ENCODE results near the gene PACS2. TPM values are rescaled to one million over a fixed set of nuclear protein-coding genes. Genes with fewer than 3 reads are reported as not detected.

The PACS2 gene
- polyA plus RNA-seq, 1 of the 3 experiments (the other 2 are of a cell fraction) = 42.7 TPM

DNA sequence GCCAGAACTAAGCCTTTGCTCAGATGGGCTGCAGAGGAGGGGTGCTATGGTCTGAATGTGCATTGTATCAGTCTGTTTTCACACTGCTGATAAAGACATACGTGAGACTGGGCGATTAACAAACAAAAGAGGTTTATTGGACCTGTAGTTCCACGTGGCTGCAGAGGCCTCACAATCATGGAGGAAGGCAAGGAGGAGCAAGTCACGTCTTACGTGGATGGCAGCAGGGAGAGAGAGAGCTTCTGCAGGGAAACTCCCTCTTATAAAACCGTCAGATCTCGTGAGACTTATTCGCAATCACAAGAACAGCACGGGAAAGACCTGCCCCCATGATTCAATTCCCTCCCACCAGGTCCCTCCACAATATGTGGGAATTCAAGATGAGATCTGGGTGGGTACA, 10.0 kb upstream of the PACS2 start:
- Histone ChIP-seq H3K4me3 (ENCODE audit: low read depth in 2 of 2, low read length in 1 of 2) (no peak overlapping the region), H3K4me1 (ENCODE audit: control insufficient read depth in 1 of 2, insufficient read depth in 2 of 2, low read depth in 1 of 2, low read length in 1 of 2) (peaks cover 0 to 3% of the 10 kb centered on the region in 2 experiments; a peak in 1 of 4 replicates), H3K9ac (no peak overlapping the region), H3K4me2 (no peak overlapping the region), H3K27ac (ENCODE audit: low read depth in 2 of 2, low read length in 1 of 2) (no peak overlapping the region), H3K9me3 (no peaks in the 10 kb centered on the region), H3K27me3 (ENCODE audit: insufficient read depth) (no peaks in the 10 kb centered on the region), H3K9me2 (no peaks in the 10 kb centered on the region), H3F3A (replicated peaks; ENCODE audit: insufficient read depth) (peaks cover 3% of the 10 kb centered on the region), H2AFZ (ENCODE audit: low read depth) (no peak overlapping the region), H4K20me1 (ENCODE audit: insufficient read depth) (peaks cover 3% of the 10 kb centered on the region; the same call in 1 of the 2 replicates), H3K36me3 (replicated peaks in 1 of 2; ENCODE audit: control insufficient read depth in 1 of 2, insufficient read depth in 2 of 2, low read length in 1 of 2) (no peaks in the 10 kb centered on the region), H3K79me2 (ENCODE audit: insufficient read depth) (peaks cover 6% of the 10 kb centered on the region)
- 89% methylated on average over 9 of the region's 9 CpGs for WGBS (ENCODE audit: low lambda C conversion rate)
- no peak for TF ChIP-seq RFX5 (IDR thresholded peaks at IDR 0.05; ENCODE audit: low read length)
- TF ChIP-seq GABPA (IDR thresholded peaks at IDR 0.05; ENCODE audit: low read depth) = no peak
- CTCF ChIA-PET = interaction anchor here (1.1 kb wide), 1 partner anchor 9 kb away, joined by 3 read pairs; the partner anchor contains the start of gene PACS2
- no peak for DNase-seq
- POLR2A ChIA-PET = no interaction called here

DNA sequence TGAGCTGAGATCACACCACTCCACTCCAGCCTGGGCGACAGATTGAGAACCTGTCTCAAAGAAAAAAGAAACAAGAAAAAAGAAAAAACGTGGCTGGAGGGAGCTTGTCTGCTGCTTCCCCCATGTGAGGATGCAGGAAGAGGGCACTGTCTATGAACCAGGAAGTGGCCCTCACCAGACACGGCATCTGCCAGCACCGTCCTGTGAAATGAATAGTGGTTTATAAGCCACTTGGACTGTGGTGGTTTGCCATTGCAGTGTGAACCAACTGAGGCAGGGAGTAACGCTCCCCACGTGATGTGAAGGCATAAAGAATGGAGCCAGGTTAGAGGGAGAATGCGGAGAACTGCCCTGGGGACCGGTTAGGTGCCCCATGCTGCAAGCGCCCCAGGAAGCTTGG, 9.2 kb upstream of the PACS2 start:
- H3F3A ChIP-seq (replicated peaks; ENCODE audit: insufficient read depth) = peaks cover 3% of the 10 kb centered on the region
- TF ChIP-seq FOXJ3 (CRISPR knock-in tag; IDR thresholded peaks at IDR 0.05) (no peak), SIN3A (IDR thresholded peaks at IDR 0.05; ENCODE audit: borderline replicate concordance, low read depth, low read length) (no peak), EZH2phosphoT487 (IDR thresholded peaks at IDR 0.05; ENCODE audit: borderline replicate concordance, low read depth) (no peak), TAF1 (IDR thresholded peaks at IDR 0.05; ENCODE audit: borderline replicate concordance, low read depth, low read length) (no peak), RAD21 (IDR thresholded peaks at IDR 0.05; ENCODE audit: low read length) (no peak), ELF1 (IDR thresholded peaks at IDR 0.05) (no peak), JUND (IDR thresholded peaks at IDR 0.05) (no peak), NRF1 (IDR thresholded peaks at IDR 0.05; ENCODE audit: low read depth, low read length) (no peak), TEAD4 (IDR thresholded peaks at IDR 0.05; ENCODE audit: borderline replicate concordance, insufficient read depth) (no peak), RFX5 (IDR thresholded peaks at IDR 0.05; ENCODE audit: low read length) (no peak), NFIC (IDR thresholded peaks at IDR 0.05; ENCODE audit: borderline replicate concordance) (no peak), POLR2AphosphoS5 (IDR thresholded peaks at IDR 0.05; ENCODE audit: low read depth, low read length) (no peak)
- TF ChIP-seq, protein P1, sequence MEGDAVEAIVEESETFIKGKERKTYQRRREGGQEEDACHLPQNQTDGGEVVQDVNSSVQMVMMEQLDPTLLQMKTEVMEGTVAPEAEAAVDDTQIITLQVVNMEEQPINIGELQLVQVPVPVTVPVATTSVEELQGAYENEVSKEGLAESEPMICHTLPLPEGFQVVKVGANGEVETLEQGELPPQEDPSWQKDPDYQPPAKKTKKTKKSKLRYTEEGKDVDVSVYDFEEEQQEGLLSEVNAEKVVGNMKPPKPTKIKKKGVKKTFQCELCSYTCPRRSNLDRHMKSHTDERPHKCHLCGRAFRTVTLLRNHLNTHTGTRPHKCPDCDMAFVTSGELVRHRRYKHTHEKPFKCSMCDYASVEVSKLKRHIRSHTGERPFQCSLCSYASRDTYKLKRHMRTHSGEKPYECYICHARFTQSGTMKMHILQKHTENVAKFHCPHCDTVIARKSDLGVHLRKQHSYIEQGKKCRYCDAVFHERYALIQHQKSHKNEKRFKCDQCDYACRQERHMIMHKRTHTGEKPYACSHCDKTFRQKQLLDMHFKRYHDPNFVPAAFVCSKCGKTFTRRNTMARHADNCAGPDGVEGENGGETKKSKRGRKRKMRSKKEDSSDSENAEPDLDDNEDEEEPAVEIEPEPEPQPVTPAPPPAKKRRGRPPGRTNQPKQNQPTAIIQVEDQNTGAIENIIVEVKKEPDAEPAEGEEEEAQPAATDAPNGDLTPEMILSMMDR (IDR thresholded peaks at IDR 0.05) = no peak
- TF ChIP-seq, protein P2, sequence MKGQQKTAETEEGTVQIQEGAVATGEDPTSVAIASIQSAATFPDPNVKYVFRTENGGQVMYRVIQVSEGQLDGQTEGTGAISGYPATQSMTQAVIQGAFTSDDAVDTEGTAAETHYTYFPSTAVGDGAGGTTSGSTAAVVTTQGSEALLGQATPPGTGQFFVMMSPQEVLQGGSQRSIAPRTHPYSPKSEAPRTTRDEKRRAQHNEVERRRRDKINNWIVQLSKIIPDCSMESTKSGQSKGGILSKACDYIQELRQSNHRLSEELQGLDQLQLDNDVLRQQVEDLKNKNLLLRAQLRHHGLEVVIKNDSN (IDR thresholded peaks at IDR 0.05; ENCODE audit: borderline replicate concordance, low read depth) = no peak
- TF ChIP-seq, protein P3, sequence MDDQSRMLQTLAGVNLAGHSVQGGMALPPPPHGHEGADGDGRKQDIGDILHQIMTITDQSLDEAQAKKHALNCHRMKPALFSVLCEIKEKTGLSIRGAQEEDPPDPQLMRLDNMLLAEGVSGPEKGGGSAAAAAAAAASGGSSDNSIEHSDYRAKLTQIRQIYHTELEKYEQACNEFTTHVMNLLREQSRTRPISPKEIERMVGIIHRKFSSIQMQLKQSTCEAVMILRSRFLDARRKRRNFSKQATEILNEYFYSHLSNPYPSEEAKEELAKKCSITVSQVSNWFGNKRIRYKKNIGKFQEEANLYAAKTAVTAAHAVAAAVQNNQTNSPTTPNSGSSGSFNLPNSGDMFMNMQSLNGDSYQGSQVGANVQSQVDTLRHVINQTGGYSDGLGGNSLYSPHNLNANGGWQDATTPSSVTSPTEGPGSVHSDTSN (IDR thresholded peaks at IDR 0.05) = no peak
- TF ChIP-seq, protein P4, sequence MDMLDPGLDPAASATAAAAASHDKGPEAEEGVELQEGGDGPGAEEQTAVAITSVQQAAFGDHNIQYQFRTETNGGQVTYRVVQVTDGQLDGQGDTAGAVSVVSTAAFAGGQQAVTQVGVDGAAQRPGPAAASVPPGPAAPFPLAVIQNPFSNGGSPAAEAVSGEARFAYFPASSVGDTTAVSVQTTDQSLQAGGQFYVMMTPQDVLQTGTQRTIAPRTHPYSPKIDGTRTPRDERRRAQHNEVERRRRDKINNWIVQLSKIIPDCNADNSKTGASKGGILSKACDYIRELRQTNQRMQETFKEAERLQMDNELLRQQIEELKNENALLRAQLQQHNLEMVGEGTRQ (IDR thresholded peaks at IDR 0.05; ENCODE audit: borderline replicate concordance, low read depth, low read length) = no peak
- TF ChIP-seq, protein P5, sequence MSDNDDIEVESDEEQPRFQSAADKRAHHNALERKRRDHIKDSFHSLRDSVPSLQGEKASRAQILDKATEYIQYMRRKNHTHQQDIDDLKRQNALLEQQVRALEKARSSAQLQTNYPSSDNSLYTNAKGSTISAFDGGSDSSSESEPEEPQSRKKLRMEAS (IDR thresholded peaks at IDR 0.05; ENCODE audit: low read depth) = no peak
- H3K9me3 ChIP-seq = no peaks in the 10 kb centered on the region
- no peak overlapping the region for H3K9ac ChIP-seq
- no peak overlapping the region for H3K4me2 ChIP-seq
- ChIA-PET CTCF (interaction anchor here (1.1 kb wide), 1 partner anchor 9 kb away, joined by 3 read pairs; the partner anchor contains the start of gene PACS2), POLR2A (interaction anchor here (1.3 kb wide), 1 partner anchor 13 kb away, joined by 3 read pairs; no protein-coding TSS in a partner anchor)
- 82% methylated on average over 8 of the region's 9 CpGs for WGBS (ENCODE audit: low lambda C conversion rate)
- H3K4me3 ChIP-seq (ENCODE audit: low read depth in 2 of 2, low read length in 1 of 2) = no peak overlapping the region
- H3K27me3 ChIP-seq (ENCODE audit: insufficient read depth) = no peaks in the 10 kb centered on the region
- no peaks in the 10 kb centered on the region for H3K36me3 ChIP-seq (replicated peaks in 1 of 2; ENCODE audit: control insufficient read depth in 1 of 2, insufficient read depth in 2 of 2, low read length in 1 of 2)
- H3K79me2 ChIP-seq (ENCODE audit: insufficient read depth) = no peaks in the 10 kb centered on the region
- no peaks in the 10 kb centered on the region for H4K20me1 ChIP-seq (ENCODE audit: insufficient read depth)
- H3K9me2 ChIP-seq = no peaks in the 10 kb centered on the region
- H2AFZ ChIP-seq (ENCODE audit: low read depth) = no peak overlapping the region
- no peak overlapping the region for H3K27ac ChIP-seq (ENCODE audit: low read depth in 2 of 2, low read length in 1 of 2)
- DNase-seq = no peak
- peaks cover 0 to 3% of the 10 kb centered on the region in 2 experiments; a peak in 1 of 4 replicates for H3K4me1 ChIP-seq (ENCODE audit: control insufficient read depth in 1 of 2, insufficient read depth in 2 of 2, low read depth in 1 of 2, low read length in 1 of 2)

Data from SK-N-SH (cell line).